NAMALWA (cell line): Measurements from ENCODE around the gene GCC1.
"Not testable (repeated sequence)": the region's sequence is repeated elsewhere in the genome, so short reads cannot be mapped to it uniquely, and the experiment has no call there.

ENCODE experiments used
- DNase-seq: peaks from one replicate; pipeline ENCODE4 v3.0.0-alpha.2; 2015; ENCODE audit warnings: low spot score

GCC1 gene

GRCh38 chr7:127588697-127589482, 3.5 kb upstream of the GCC1 start:
- peak; percentile 50 for DNase-seq

DNA sequence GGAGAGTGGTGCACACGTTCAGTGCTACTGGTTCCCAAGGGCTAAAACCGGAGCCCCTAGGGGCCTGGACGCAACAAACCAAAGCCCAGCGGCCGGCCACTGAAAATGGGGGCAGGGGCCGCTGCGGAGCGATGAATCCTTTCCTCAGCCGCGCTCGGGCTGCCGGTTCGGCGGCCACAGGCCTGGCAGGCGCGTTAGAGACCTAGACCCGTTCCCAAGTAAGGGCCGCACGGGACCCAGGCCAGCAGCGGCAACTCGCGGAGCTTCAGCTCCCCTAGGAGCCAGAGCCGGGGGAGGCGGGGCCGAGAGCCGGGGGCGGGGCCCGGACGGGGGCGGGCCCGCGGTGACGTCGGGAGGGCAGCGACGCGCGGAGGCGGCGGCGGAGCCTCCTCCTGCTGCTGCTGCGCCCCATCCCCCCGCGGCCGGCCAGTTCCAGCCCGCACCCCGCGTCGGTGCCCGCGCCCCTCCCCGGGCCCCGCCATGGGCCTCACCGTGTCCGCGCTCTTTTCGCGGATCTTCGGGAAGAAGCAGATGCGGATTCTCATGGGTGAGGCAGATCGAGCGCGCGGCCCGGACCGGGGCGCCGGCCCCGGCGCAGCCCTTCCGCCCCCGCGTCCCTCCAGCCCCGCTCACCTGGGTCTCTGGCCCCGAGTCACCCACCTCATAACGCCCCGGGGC, 2.8 kb upstream of the GCC1 start, which contains the start of gene ARF5:
Gene ARF5, plus strand, starts transcription at position 393 of the 678 bp plus-strand sequence. Its CDS starts 88 bp downstream, at position 481.
- DNase-seq = peak; percentile 92

DNA sequence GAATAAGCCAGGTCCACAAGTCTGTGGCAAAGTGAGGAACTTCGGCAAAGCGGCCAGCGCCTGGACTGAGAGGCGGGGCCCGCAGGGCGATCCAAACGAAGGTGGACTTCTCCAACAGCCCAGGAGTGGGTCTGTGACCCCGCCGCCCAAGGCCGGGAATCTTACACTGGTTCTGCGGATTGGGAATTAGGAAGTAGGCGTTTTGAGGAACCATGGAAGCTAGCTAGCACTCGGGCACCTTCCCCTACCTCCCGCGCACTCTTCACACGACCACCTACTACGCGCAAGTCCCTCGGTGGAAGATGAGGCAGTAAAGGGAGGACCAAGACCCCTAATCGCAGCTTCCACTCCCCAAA, 2.2 kb upstream of the GCC1 start:
- no peak for DNase-seq

DNA sequence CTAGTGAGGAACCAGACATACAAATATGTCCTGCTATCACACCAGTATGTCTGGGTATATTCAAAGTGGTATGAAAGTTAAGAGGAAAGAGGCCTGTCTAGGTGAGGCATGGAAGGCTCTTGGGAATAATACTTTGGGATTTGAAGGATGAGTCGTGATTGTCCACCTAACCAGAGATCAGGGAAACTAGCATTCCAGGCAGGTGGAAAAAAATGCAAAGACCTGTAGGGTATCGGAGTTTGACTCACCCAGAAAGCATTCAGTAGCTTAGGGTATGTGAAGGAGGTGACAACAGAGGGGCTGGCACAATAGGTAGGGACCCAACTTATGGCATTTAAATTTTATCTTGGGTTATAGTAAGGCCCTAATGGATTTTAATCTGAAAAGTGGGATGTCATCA, 950 bp upstream of the GCC1 start:
- DNase-seq = no peak

- no peak for DNase-seq
Observed at GRCh38 chr7:127584648-127585043, 750 bp downstream of the GCC1 start.

- no peak for DNase-seq
Observed at GRCh38 chr7:127582361-127582760, 3.0 kb downstream of the GCC1 start.

GRCh38 chr7:127581716-127582115, 3.7 kb downstream of the GCC1 start:
- no peak for DNase-seq

GRCh38 chr7:127580612-127581011, 4.8 kb downstream of the GCC1 start:
- no peak for DNase-seq

DNA sequence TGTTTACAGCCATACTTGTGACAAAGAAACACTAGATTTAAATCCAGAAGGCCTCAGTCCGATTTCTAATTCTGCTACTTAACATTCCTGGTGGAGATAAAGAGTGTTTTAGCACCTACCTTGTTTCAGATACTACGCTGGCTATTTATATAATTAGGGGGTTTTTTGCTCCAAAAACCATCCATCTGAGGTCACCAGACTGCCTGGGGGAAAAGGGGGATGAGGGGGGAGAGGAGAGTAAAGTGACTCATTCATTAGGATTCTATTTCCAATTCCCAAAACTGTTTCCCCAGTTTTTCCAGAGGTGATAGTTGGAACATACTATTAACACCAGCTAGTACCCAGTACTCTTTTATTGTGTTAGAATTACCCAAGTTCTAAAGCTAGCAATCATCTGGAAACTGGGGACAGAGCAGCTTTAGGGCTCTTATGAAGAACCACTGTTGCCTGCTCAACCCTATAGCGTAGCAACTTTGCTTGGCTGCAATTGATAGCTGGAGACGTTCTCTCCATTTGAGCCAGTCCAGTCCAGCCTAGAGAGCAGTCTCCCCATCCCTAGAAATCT, 6.6 kb downstream of the GCC1 start:
- DNase-seq = no peak

DNA sequence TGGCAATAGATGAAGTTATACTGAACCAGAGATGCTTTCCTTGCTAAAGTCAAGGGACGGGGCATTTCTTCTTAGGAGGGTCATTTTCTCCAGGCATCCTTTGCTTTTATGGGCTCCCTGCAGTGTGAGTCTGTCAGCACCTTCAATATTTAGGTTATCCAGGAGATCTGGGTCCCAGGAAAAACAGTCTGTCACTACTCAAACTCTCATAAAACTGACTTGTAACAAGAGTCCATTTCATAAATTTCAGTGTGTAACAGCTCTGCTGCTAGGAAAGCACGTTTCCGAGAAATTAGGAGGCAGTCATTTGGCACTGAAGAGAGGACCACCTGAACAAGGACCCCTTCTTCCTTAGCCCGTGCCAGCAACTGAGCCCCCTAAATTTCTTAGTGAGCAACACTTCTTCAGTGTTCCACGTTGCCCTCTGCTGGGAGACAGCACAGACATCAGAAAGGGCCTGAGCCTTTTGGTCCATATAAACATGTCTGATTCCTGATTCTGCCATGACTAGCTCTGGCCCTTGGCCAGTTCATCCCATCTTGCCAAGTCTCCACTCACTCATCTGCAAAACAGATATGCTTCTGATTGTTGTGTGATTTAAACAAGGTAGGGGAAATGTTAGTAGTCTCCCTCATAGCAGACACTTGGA, 7.2 kb downstream of the GCC1 start:
- DNase-seq = peak; percentile 39

- DNase-seq = no peak
Observed at GRCh38 chr7:127571741-127572505, 13.5 kb downstream of the GCC1 start.

- DNase-seq = not testable (repeated sequence)
Observed at GRCh38 chr7:127568034-127568433, 17.4 kb downstream of the GCC1 start.

DNA sequence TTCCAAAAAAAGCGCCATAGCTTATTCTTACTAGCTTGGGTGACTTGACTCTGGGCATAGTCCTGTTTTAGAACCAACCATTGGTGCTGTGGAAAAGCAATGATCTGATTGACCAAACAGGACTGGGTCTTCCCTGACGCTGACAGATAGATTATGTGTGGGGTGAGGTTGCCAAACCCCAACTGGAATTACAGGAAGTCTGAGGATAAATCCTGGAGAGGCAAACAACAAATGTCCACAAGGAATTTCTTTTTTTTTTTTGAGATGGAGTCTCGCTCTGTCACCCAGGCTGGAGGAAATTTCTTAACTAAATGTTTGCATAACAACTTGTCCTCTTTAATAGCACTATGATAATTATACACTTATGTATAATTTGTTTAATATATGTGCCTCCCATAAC, 19.2 kb downstream of the GCC1 start:
- DNase-seq = no peak

DNA sequence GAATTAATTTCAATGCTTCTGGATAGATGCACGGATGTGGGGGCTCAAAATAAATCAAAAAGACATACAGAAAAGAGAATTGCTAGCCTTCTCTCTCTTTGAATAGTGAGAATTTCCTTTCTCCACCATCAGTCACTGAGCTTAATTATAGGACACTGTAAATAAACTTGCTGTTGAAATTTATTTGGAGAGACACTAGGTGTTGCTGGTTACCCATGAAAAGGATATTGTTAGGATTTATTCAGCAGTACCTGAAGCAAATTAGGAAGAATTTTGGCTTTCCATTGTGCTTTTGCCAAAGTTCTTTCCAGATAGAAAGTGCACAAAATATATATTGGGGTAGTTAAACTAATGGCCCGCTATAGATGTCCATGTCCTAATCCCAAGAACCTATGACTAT, 27.6 kb downstream of the GCC1 start:
- no peak for DNase-seq

DNA sequence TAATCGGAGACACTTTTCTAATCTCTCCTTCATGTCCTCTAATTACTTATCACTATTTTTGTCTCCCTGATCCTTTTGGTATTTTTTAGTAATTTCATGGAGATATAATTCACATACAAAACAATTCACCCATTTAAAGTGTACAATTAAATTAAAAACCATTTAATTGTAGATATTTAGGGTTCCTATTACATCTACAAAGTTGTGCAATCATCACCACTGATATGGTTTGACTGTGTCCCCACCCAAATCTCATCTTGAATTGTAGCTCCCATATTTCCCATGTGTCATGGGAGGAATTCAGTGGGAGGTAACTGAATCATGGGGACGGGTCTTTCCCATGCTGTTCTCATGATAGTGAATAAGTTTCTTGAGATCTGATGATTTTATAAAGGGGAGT, 29.0 kb downstream of the GCC1 start:
- no peak for DNase-seq

GRCh38 chr7:127551941-127552340, 33.5 kb downstream of the GCC1 start:
- no peak for DNase-seq

- peak; percentile 45 for DNase-seq
Observed at GRCh38 chr7:127550247-127550646, 35.1 kb downstream of the GCC1 start.

DNA sequence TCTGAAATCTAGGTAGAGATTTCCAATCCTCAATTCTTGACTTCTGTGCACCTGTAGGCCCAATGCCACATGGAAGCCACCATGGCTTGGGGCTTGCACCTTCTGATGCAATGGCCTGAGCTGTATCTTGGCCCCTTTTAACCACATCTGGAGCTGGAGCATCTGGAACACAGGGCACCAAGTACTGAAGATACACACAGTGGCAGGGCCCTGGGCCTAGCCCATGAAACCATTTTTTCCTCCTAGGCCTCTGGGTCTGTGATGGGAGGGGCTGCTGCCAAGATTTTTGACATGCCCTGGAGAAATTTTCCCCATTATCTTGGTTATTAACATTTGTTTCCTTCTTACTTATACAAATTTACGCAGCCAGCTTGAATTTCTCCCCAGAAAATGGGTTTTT, 39.1 kb downstream of the GCC1 start:
- no peak for DNase-seq

DNA sequence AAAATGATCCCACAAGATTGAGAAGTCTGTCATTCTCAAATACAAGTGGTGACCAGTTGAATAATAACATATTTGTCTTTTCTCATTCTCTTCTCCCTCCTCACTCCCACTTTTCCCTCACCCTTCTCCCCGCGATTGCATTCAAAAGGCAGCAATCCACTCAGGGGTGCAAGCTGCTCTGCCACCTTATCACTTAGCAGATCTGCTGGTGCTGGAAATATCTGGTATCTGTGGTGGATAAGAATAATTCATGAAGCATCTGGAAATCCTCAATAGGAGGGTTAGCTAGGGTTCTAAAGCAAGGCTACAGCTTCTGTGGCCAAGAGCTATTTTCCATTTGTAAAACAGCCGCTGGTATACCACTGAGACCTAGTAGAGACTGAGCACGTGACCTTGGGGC, 43.8 kb downstream of the GCC1 start:
- DNase-seq = no peak

DNA sequence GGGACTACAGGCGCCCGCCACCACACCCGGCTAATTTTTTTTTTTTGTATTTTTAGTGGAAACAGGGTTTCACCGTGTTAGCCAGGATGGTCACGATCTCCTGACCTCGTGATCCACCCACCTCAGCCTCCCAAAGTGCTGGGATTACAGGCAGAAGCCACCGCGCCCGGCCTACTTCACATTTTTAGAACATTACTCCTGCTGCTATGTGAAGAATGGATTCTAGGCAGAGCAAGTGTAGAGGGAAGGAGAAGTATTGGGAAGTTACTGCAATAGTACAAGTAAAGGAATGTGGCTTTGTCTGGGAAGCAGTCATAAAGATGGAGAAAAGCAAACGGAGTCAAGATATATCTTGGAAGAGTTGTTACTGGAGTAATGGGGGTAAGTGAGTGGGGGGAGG, 44.9 kb downstream of the GCC1 start:
- not testable (repeated sequence) for DNase-seq

DNA sequence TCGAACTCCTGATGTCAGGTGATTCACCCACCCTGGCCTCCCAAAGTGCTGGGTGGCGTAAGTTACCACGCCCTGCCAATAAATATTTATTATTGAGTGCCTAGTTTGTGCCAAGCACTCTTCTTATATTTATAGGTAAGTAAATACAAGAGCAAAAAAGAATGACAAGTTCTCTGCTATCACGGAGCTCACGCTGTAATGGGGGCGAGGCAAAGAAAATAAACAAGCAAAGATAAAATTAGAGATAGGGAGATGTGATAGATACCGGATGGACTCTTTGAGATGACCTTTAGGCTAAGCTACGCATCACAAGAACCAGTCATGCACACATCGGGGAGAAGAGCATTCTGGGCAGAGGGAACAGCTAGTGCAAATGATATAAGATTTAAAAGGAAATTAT, 46.3 kb downstream of the GCC1 start:
- no peak for DNase-seq

GRCh38 chr7:127536741-127537140, 48.7 kb downstream of the GCC1 start:
- no peak for DNase-seq
